ENCODE measurements around the gene ERBB4.
"Not testable (repeated sequence)": the region's sequence is repeated elsewhere in the genome, so short reads cannot be mapped to it uniquely, and the experiment has no call there.

ERBB4 gene

DNA sequence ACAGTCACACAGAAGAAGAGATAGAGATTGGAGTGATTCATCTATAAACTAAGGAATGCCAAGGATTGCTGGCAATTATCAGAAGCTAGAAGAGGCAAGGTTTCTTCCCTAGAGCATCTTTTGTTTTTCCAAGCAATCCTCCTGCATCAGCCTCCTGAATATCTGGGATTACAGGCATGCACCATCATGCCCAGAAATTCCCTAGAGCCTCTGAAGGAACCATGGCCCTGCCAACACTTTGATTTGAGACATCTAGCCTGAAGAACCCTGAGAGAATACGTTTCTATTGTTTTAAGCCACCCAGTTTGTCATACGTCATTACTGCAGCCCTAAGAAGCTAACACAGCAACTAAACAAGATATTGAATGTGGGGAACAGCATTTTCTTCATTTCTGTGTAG is 525.0 kb downstream of the ERBB4 start:
- DNase-seq (ENCODE audit: low read depth in 2 of 2): no peak

DNA sequence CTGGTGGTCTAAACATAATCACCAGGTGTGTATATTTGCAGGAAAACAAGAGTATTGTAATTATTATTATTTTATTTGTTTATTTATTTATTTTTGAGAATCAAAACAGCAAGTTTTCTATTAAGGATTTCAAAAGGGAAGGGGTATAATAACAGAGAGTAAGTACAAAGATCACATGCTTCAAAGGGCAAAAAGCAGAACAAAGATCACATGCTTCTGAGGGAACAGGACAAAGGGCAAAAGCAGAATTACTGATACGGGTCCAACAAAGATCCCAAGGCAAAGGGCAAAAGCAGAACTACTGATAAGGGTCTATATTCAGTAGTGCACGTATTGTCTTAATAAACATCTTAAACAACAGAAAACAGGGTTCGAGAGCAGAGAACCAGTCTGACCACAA is 528.3 kb downstream of the ERBB4 start:
- DNase-seq (ENCODE audit: low read depth in 2 of 2): not testable (repeated sequence)

DNA sequence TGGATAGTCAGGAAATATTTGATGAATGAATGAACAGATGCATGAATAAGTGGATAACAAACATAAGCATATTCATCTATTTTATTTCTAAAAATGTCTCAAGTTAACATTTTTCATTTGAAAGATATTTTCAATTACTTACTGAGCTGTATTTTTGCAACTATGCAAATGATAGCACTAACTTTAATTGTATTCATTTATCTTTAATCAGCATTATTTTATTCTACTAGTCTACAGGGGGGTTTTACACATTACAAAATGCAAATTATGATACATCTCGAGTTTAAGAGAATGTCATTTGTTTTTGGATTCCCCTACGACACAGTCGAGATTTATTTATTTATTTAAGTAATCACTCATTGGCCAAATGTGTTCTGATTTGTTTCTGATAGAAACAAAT is 530.6 kb downstream of the ERBB4 start:
- no peak for DNase-seq (ENCODE audit: low read depth in 2 of 2)

DNA sequence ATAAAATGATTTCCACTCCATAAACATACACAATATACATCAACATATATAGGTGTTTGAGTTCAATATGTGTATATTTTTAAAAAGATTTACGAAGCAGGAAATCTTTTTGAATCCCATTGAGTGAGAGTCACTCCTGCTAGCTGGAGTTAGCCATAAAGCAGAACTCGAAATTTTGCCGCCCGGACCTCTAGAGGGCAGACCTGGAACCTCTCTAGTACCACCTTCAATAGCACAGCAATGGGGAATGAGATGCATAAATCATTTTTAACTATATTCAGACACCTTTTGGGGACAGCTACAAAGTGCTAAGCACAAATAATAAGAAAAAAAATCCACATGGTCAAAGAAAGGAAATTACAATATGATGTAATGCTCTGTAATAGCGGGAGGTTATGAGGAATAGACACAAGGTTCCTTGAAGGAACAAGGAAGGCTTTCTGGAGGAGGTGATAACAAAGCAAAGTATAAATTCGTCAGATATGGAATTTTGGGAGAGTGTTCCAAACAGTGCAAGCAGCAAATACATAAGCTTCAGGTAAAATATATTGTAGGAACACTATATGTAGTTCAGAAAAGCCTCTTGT is 533.4 kb downstream of the ERBB4 start:
- DNase-seq (ENCODE audit: low read depth in 2 of 2): no peak

DNA sequence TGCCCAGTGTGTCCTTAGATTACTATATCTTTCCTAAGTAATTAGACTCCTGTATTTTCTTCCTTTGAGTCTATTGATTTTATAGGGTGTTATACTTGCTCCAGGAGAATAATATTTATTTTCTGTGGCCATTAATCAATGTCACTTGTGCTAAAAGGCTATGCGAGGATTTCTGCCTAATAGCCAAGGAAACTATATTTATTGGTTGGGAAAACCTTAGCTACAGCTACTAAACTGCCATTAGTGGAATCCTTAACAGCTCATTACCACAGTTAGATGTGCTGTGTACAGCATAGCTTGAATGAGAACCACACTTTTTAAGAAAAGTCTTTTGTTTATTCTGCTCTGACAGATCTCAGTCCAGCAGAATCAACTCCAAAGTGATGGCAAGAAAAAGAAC is 537.3 kb downstream of the ERBB4 start:
- no peak for DNase-seq (ENCODE audit: low read depth in 2 of 2)

DNA sequence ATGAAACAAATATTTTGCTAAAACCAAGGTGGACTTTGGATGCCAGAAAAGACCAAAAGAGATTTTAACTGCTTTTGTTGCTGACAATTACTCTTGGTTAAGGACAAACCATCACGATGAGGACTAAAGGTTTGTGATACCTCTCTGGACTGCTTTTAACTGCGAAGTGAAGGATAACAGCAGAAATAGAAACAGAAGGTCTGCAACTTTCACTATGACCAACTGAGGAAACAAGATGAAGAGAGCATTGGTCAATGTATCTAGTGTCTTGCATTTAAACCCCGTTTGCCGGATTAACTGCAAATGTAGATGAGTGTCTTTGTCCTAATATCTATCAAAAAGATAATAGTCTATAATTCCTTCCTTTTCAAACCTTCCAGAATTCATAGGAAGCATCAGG is 541.7 kb downstream of the ERBB4 start:
- DNase-seq (ENCODE audit: low read depth in 2 of 2): no peak

DNA sequence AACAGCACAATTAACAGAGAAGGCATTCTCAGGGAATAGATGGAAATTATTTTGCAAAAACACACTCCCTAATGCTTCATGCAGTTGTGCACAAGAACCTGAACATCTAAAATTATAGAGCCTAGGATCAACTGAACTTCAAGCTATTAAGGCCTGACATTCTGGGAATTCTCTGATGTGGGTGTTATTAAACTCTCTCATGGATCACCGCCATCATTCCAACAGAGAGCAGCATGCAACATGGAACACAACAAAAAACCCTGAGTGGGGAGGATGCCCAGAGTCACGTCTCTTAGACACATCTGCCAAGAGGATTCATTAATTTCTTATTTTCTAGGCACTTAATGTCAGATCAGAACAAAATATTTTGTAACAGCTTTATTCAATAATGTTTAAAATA is 543.8 kb downstream of the ERBB4 start:
- no peak for DNase-seq (ENCODE audit: low read depth in 2 of 2)

DNA sequence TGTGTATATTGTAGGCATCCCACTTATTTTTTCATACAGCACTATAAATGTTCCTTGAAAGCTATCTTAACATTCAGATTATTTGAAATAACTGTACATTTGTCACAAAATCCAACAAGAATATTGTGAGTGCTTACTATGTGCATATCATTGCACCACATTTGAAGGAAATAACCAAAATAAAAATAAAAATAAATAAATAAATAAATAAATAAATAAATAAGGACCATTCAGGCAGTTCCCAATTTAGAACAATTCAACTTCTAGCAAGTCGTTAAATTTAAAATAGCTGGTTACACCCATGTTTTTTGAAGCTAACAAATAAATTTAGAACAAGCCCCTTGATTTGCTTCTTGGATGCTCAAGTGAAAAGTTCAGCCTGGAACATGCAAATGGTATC is 548.3 kb downstream of the ERBB4 start:
- DNase-seq (ENCODE audit: low read depth in 2 of 2): no peak

DNA sequence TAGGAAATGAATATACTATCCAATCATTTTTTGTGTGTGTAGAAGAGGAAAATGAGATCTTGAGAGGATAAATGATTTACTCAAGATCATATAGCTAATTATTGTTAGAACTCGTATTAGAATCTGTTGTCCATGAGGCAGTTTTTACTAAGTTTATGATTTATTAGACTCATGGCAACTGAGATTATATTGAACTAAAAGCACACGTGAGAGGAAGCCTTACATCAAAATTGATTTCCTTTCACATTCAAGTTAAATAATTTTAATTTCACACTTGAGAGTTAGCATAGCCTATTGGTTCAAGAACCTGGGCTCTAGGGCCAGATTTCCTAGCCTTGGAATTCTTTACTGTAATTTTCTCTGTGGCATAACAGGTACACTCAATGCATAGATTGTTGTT is 552.3 kb downstream of the ERBB4 start:
- no peak for DNase-seq (ENCODE audit: low read depth in 2 of 2)

DNA sequence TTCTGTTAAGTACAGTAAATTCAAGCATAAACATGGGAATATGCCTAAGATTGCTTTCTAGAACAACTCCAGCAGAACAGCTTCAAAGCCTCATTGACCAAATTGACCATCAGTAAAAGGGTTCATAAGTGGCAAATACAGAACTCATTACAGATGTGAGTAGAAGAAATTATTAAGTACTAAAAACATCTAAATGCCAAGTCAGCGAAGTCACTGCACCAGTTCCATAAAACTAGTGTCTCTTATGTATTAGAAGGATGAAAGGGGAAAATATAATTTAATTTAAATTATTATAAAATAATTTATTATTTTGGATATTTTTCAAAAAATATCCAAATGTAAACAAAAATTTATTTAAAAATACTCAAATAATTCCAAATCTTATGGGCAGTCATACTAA is 553.2 kb downstream of the ERBB4 start:
- DNase-seq (ENCODE audit: low read depth in 2 of 2): no peak

DNA sequence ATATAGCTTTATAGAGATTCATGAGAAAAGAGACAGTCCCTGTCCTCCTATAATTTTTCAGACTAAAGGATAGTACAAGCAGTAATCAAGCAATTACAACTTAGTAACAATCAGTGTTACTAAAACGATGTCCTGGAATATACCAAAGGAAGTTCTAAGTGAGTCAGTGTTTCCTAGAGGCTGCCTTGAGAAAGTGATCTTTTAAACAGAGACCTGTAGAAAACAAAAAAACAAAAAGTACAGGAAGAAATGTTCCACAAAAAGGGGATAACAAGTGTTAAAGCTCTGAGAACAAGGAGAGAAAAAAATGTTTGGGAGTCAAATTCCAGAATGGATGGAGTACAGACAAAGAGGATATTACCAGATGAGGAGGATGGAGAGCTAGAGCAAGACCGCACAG is 556.4 kb downstream of the ERBB4 start:
- no peak for DNase-seq (ENCODE audit: low read depth in 2 of 2)

DNA sequence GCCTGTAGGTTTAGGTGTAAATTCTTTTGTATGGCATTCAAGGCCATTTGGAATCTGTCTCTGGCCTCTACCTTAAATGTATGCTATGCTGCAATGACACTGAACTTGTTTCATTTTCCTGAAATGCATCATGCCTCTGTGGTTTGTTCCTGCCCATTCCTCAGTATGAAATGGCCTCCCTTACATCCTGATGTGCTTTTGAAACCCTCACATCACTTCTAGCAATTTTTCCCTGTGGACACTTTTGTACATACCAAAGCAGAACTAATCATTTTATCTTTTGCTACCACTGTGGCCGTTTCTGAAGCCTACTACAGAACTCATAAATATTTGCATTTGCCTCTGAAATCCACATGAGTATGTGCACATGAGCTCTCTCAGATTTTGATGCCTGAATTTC is 557.2 kb downstream of the ERBB4 start:
- DNase-seq (ENCODE audit: low read depth in 2 of 2): no peak

DNA sequence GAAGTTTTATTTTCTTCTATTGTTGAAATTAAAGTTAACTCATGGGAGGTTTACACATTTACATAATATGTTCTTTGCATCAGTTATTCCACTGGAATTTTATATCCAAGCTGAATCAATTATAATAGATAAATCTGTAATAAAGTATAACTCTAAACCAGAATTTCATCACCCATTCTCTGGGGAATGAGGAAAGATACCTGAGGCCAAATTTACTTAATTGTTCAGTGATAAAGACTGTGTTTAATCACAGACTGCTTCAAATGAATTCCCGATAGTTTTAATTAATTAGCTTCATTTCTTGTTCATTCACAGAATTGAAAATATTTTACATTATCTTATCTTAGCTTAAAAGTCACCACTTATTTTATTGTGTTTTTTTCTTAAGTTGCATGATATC is 562.5 kb downstream of the ERBB4 start:
- no peak for DNase-seq (ENCODE audit: low read depth in 2 of 2)

DNA sequence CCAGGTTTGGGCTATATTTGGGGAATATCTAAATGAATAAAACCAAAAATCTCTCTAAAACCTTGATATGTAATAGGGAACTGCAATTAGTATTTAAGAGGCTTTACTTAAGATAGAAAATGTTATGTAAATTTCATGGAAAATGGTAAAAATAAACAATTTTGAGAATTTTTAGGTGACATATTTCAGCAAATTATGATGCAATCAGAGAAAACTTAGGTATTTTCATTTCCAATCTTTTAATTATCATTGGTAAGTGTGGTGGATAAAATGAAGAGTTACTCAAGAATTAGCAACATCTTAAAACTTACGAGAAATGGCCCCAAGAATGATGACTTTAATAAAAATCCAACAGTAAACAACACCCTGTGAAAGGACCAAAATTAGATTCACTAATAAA is 571.4 kb downstream of the ERBB4 start:
- no peak for DNase-seq (ENCODE audit: low read depth in 2 of 2)

DNA sequence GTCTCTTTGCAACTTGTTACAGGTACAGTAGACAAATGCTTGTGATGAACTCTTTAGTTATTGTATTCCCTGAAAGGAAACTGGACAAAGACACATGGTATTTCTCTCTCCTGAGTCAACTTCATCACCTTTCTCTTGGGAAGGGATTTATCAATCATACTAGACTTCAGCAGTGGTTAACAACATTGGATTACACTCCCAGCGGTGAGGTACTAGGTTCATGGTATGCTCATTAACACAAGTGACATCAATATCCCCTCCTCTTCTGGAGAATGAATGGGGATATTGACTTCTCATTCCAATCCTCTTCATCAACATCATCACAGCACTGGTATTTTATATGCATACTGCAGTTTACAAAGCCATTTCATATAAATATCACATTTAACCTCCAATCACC is 574.6 kb downstream of the ERBB4 start:
- DNase-seq (ENCODE audit: low read depth in 2 of 2): no peak

DNA sequence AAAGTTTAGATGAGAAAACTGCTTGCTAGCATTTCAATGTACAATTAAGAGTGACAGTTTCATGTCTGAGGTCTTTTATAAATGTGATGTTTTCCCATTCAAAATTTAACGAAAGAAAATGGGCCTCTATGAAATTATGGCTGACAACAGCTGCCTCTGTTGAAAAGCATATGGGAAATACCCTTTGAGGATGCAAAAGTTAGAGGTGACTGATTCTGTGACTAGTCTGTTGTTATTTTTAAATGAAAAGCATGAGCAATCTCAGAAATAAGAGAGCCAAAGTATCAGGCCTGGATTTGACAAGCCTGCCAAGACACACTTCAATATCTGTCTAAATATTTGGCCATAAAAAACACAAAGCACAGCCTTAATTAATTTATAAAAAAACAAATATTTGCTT is 580.8 kb downstream of the ERBB4 start:
- no peak for DNase-seq (ENCODE audit: low read depth in 2 of 2)

DNA sequence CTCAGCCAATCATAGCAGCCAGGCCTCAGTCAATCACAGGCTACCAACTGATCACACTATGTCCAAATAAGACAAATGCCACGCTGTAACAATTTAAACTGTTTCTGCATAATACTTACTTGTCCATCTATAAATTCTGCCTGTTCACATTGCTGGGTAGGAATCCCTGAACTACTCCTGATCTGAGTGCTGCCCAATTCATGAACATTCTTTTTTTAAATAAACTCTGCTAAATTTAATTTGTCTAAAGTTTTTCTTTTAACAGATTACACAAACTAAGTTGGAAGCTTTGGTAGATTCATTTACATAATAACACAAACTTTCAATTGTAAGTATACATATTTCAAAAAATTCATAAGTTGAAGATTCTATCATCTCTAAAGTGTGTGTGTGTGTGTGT is 583.0 kb downstream of the ERBB4 start:
- DNase-seq (ENCODE audit: low read depth in 2 of 2): no peak

DNA sequence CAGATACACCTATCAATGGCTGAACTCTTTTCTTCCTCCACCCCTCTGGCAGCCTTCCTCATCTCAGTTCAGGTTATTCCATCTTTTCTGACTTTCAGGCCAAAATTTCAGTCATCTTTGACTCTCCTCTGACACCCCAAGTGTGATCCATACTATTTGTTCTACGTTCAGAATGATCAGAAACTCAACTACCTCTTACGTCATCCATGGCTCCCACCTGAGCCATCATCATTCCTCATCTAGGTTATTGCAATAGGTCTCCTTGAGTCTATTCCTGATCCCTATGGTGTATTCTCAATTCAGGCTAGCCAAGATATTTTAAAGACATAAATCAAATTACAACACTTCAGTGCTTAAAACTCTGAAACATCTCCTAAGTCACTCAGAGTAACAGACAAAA is 589.7 kb downstream of the ERBB4 start:
- no peak for DNase-seq (ENCODE audit: low read depth in 2 of 2)

DNA sequence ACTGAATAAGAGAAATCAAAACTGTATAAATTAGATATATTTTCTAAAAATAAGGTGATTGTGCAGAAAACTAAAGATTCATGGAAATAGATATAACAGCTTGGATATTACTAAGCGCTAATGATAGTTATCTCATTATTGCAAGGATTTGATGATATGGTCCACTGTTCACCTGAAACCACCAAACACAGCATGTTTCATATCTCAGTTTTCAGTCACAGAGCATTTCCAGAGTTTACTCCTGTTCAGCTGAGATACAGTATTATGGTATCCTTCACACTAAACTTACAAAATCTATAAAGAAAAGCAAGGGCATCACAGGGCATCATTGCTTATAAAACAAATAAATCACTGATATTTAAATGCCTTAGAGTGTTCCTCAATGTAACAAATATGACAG is 591.6 kb downstream of the ERBB4 start:
- DNase-seq (ENCODE audit: low read depth in 2 of 2): no peak

DNA sequence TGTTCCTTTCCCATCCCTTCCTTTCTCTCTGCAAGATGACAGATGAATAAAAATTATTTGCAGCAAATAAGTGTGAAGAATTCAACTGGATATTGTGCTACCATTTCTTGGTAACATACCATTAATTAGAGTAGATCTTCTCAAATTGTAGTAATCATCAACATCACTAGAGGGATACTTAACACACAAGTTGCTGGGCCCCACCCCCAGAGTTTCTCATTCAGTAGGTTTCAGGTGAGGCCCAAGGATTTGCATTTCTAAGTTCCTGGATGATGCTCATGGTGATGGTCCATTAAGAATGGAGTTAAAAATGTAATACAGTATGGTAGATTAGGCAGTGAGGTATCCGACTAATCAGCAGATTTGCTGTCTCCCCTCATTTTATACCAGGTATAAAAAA is 594.0 kb downstream of the ERBB4 start:
- no peak for DNase-seq (ENCODE audit: low read depth in 2 of 2)

DNA sequence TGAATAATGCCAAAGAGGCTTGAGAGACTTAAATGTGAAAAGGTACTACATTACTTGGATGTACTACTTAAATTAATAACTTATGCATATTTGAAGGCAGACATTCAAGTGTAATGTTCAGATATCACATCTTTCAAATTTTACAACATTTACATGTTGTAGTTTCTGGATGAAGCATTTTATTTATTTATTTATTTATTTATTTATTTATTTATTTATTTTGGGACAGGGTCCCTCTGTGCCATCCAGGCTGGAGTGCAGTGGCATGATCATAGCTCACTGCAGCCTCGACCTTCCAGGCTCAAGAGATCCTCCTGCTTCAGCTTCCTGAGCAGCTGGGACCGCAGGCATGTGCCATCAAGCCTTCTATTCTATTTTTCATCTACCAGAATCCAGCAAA is 596.4 kb downstream of the ERBB4 start:
- DNase-seq (ENCODE audit: low read depth in 2 of 2): no peak

DNA sequence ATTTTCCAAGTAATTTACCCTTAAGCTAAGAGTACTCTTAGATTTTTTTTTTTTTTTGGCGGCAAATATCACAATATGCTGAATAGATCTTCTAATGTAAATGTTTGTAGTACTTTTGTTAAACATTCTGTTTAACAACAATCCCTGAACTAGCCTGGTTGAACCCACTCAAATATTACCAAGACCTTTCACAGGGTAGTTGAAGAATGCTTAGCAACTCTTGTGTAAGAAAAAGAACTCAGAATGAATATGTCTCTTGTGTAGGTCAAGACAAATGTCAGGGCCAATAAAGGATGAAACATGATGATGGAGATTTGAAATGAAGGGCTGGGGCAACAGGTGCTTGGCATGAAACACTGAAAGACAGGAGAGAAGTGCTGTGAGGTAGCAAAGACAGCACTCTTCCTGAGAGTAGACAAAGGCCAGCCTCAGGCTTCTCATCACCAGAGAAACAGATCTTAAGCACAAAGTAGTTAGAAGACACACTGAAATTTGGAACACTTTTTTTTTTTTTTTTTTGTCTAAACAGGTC is 597.3 kb downstream of the ERBB4 start:
- DNase-seq (ENCODE audit: low read depth in 2 of 2): no peak

DNA sequence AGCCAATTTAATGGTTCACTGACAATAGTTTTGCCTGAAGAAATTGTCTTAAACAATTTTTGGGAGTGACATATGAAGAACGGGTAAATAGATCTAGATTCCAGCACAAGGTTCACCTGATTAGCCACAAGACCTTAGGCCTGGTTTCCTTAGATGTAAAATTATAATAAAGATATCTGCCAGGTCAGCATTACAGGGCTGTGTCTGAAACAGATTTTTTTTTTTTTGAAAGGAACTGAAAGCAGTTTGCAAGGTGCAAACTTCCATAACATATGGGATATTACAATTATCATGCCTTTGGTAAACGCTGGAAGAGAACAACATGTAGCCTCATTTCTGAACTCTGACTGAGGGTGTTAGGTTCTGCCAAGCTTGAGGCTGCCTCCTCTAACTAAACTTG is 599.4 kb downstream of the ERBB4 start:
- no peak for DNase-seq (ENCODE audit: low read depth in 2 of 2)

DNA sequence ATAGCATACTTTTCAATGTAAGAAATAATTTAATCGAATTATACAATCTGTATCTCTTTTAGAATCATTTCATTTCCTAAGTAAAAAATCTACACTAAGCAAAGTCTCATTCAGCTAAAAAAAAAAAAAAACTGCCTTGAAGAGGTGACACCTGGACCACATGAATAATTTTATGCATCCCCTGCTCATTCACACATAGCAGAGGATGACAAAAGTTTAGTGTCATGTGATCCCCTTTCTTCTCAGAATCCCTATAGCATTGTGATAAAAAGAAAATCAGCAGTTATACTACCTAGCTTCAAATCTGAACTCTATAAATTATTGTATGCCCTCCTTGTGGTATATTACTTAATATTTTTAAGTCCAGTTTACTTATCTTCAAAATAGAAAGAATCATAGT is 603.8 kb downstream of the ERBB4 start:
- DNase-seq (ENCODE audit: low read depth in 2 of 2): no peak

DNA sequence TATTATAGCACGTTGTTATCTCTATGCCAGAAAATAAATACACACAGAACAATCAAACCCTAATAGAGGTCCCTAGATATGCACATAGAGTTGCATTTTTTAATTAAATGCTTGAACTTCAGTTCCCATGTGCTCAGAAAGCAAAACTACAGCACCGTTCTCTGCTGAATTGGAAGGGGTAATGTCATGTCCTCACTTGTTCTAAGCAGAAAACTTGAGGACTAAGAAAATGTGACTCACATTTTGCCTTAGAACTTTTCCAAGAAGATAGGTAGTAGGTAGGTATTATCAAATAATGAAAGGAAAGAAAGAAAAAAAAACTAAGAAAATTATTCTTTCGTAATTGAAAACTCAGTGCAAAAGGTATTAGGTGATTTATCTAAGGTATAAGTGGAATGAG is 607.3 kb downstream of the ERBB4 start:
- no peak for DNase-seq (ENCODE audit: low read depth in 2 of 2)

Data from stimulated activated CD8-positive, alpha-beta memory T cell treated with anti-CD3 and anti-CD28 coated beads, Interleukin-15, amount 100 ng/mL, for 4 hours (primary cell).